ENCODE results near the gene AGPS. TPM values are rescaled to one million over a fixed set of nuclear protein-coding genes. Genes with fewer than 3 reads are reported as not detected.

Gene AGPS
- total and polyA plus RNA-seq, 2 of the 13 experiments (the other 11 are each of a cell fraction or from before 2014, with no cell fraction given): 39.4 to 99.0 TPM

GRCh38 chr2:177397481-177398289 lies 5.1 kb downstream of the AGPS start (continued):
- TF ChIP-seq ZNF318 (CRISPR knock-in tag; IDR thresholded peaks at IDR 0.05): peak; percentile 84; the same call in 1 of the 2 replicates
- no peak for TF ChIP-seq AGO1 (IDR thresholded peaks at IDR 0.05; ENCODE audit: low read depth, low read length, poor library complexity, severe bottlenecking)
- TF ChIP-seq ZNF780A (CRISPR knock-in tag; IDR thresholded peaks at IDR 0.05): peak; percentile 62; the same call in 1 of the 2 replicates
- no peak for TF ChIP-seq MBD4 (IDR thresholded peaks at IDR 0.05; ENCODE audit: borderline replicate concordance, low read length)
- no peak for TF ChIP-seq SRSF1 (optimal IDR thresholded peaks at IDR 0.05; ENCODE audit: low read depth, low read length)
- TF ChIP-seq GRHL1 (CRISPR knock-in tag; conservative IDR thresholded peaks at IDR 0.05): no peak
- TF ChIP-seq KMT2B (CRISPR knock-in tag; IDR thresholded peaks at IDR 0.05): no peak
- TF ChIP-seq ZNF468 (CRISPR knock-in tag; IDR thresholded peaks at IDR 0.05): no peak
- no peak for TF ChIP-seq ZNF512B (CRISPR knock-in tag; IDR thresholded peaks at IDR 0.05; ENCODE audit: borderline replicate concordance)
- TF ChIP-seq FOXP4 (CRISPR knock-in tag; IDR thresholded peaks at IDR 0.05): peak; percentile 98
- TF ChIP-seq CEBPB (IDR thresholded peaks at IDR 0.05; ENCODE audit: borderline replicate concordance, low read depth, low read length): peak; percentile 97
- no peak for TF ChIP-seq AGO2 (optimal IDR thresholded peaks at IDR 0.05; ENCODE audit: low read depth, low read length)
- TF ChIP-seq FOXA3 (CRISPR knock-in tag; IDR thresholded peaks at IDR 0.05): peak; percentile 96
